ENCODE results near the gene TLR9.

GRCh38 chr3:52215351-52215750 lies 10.1 kb downstream of the TLR9 start:
- TF ChIP-seq CTCF (IDR thresholded peaks at IDR 0.05) (no peak), POLR2A (IDR thresholded peaks at IDR 0.05) (no peak)

Data from uterus (tissue), 2 donors.